Activated T-cell treated with anti-CD3 and anti-CD28 coated beads, Interleukin-2, amount 50 U/mL, for 48 hours (primary cell): ENCODE data around the gene EVA1A.
"Not testable (repeated sequence)": the region's sequence is repeated elsewhere in the genome, so short reads cannot be mapped to it uniquely, and the experiment has no call there.

ENCODE experiments used
- DNase-seq, 2 experiments: peaks; one replicate each; pipeline ENCODE4 v3.0.0-alpha.2; 2020

Gene EVA1A

DNA sequence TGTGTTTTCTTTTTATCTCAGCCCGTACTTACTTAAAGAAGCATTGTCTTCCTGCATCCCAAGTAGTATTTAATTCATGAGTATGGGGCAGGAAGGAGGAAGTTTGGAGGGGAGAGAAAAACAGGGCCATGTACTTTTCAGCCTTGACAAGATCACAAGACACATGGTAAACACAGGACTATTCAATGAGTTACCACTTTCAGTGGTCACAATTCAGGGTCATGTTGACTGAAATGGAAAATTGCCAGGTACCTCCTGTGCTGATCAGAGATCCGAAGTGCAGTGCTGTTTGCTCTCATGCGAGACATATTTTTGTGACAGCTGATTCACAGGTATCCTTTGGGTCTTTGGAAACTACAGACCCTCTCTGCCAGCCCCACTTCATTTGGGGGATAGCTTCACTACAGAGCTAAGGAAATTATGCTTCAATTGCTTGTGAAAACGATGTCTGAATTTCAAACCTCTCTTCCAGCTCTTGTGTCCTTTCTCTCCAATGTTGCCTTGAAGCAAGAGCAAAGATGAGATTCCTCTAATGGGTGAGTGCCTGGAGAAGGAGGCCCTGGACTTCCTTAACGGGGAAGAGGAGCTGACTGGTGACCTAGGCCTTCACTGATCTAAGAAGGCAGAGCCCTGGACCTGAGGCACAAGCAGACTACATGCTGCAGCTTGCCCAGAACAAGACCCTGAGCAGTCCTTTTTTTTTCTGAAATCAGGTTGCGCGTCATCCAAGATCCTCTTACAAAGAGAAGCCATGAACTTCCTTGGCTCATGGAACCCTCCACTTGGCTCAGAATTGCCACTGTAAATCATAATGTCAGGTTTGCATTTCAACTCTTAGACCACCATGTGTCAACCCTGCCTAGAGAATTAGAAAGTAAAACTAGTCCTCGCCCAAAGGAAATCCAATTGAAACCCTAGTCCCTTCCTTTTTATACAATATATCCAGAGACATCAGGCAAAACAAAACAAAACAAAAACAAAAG, 44.1 kb downstream of the EVA1A start:
- DNase-seq: no peak

DNA sequence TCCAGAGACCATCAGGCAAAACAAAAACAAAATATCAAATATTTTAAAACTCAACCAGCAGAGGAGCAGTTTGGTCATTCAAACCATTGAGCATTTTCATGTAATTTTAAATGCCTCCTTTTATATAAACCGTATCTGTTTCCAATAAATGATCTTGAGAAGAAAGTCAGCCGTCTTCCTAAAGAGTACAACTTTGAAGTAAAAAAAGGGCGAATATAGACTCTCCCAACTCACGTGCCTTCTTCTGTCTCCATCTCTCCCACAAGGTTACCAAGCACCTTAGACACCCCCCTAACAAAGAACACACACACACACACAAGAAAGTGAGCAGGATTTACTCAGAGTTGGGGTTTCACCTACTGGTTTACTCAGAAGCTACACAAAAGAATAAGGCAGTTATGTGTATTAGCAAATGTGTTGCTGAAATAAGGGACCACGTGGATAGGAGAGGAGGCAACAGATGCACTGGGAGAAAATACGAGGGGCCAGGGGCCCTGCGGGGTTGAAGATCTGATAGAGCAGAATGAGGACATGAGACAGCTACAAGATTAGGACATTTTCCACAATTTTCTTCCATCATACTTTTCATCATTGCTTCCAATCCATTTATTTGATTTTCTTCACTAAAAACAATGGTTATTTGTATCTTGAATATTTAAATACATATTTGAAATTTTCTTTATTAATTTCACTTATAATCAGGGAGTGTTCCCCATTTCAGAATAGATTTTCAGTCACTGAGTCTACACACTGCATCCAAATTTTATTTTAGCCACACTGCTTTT, 45.0 kb downstream of the EVA1A start:
- no peak for DNase-seq

DNA sequence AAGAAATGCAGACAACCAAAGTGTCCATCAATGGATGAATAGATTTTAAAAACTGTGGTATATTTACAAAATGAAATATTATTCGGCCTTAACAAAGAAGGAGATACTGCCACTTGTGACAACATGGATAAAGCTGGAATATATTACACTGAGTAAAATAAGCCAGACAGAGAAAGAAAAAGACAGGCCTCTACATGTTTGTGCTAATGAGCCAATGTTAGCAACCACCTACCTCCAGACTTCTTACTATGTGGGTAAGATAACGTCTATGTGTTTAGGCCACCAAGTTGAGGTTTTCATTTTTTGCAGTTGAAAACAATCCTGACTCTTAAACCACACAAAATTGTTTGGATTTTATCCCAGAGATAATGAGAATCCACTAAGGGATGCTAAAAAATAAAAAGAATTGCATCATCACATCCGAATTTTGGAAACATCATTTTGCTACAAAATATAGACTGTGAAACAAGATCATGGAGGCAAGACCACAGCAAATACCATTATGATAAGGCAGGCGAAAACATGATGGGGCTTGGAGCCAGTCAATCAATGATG, 47.0 kb downstream of the EVA1A start:
- no peak for DNase-seq

DNA sequence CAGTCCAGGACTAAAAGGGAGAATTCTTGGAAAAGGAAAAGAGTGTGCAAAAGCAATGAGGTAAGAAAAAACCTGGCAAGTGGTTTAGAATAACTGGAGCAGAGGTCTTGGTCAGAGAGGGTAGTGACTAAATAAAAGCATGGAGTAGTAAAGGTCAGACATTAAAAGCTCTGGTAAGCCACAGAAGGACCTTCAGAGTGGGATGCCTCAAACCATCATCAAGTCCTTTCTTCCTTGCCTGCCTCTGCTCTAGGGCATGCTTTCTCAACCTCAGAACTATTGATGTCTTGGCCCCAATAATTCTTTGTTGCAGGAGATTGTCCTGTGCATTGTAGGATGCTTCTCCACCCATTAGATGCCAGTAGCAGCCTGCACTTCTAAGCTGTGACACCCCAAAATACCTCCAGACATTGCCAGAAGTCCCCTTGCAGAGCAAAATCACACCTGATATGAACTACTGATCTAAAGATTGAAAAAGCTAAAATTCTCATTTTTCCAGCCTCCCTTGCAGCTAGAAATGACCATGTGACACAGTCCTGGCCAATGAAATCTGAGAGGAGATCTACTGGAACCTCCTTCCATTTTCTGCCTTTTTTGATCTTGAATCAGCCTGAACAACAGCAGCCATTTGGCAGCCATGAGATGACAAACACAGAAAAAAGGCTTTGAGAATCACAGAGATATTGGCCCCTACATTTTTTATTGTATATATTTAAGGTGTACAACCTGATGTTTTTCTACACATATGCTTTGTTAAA, 48.1 kb downstream of the EVA1A start:
- DNase-seq: no peak

GRCh38 chr2:75506101-75506697, 54.5 kb downstream of the EVA1A start:
- DNase-seq: no peak

DNA sequence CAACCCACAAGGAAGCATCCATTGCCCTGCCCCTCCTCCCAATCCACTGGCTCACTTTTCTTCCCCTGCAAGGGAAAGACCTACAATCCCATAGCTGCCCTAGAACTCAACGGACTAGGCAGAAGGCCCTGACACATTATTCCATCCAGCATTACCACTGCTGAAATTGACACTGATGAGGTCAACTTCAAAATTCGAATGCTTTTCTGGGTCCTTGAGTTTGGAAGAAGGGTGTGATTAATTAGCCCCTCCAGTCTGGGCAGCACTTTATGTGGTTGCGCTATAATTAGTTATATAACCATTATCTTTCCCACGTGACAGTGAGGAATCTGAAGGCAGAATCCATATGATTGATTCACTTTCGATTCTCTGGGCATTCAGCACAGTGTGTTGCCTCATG, 55.7 kb downstream of the EVA1A start:
- no peak for DNase-seq

DNA sequence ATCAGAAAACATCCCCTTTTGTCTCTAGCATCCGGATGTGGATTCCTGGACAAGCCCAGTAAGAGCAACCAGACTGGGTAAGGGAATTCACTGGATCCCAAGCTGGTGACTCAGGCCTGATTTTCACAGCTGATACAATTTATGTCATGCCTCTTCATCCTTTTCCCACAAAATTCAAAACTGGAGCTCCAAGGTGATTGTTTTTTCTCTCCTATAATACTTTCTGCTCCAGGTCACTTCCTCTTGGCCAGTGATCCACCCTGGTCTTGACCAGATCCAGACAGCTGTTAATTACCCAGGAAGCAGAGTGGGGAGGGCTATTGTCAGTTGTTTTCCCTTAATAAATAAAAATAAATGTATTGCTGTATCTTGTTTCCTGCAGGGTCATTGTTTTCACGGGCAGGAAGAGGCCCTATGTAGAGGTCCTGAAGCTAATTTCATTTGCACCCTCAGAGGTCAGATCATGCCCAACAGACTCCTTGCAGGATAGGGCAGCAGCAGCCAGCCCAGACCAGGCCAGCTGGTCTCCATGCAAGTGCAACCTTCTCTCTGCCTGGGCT, 57.6 kb downstream of the EVA1A start:
- no peak for DNase-seq

DNA sequence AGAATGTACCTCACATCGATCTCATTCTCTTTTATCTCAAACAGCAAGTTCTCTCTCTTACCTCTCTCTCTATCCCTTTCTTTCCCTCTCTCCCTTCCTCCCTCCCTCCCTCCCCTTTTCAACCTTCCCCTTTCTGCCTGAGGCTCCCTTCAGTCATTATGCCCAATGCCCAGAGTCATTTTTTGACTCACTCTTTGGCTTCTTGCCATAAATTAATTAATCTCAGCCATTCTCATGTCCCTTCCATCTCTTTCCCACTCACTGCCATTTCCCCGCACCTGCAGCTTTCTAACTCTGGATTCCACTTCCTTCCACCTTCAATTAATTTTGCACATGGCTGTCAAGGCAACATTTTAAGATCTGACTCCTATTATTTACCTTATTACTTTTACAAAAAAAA, 60.1 kb downstream of the EVA1A start:
- DNase-seq: no peak

- DNase-seq: no peak
Observed at GRCh38 chr2:75499534-75499933, 61.2 kb downstream of the EVA1A start.

DNA sequence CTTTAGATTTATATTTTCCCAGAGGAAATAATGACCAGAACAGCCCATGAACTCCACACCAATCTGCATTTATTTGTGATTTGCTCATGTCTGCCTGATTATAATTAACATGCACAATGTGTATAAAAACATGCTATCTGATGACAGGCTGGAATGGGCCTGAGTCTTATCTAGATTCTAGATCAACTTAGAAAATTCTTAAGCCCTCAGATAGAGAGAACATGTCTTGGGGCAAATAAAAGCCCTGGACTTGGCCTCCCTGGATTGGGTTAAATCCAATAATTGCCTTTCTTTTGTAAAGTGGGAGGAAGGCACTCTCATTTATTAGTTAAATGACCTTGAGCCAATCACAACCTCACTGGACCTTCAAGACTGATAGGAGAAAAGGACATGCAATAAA, 61.8 kb downstream of the EVA1A start:
- no peak for DNase-seq

- no peak for DNase-seq
Observed at GRCh38 chr2:75497256-75497655, 63.5 kb downstream of the EVA1A start.

GRCh38 chr2:75495862-75496261, 64.9 kb downstream of the EVA1A start:
- no peak for DNase-seq

DNA sequence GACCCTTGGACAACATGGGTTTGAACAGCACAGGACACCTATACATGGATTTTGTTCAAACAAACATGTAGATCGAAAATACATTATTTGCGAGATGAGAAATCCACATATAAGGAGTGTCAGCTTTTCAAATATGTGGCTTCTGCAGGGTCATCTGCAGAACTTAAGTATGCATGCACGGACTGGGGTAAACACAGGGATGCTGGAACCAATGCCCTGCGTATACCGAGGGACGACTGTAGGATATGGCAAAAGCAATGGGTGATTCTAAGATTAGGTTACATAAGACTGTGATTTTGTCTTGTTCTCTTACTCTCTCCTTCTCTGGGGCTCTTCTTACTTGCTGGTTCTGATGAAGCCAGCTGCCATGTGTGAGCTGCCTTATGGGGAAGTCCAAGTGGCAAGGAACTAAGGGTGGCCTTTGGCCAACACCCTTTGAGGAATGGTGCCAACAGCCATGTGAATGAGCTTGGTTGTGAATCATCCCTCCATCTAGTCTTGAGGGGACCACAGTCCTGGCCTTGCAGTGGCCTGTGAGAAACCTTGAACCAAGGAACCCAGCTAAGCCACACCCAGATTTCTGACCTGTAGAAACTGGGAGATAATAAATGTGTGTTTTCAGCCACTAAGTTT, 66.5 kb downstream of the EVA1A start:
- DNase-seq: no peak

DNA sequence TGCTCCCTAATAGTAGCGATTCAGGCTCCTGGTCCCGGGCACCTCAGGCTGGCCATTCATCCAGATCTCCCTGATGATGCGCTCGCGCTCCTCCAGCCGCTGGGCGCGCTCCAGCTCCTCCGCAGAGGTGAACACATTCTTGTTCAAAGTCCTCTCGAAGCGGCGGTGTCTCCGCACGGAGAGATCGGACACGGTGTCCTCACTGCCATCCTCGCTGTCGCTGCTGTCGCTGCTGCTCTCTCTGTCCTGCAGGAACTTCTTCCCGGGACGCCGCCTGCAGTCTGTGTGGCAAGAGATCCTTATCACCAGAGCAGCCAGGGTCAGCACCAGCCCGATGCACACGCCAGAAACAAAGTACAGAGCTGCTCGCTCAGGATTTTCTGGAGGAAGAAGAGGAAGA, 67.5 kb downstream of the EVA1A start:
- no peak for DNase-seq

DNA sequence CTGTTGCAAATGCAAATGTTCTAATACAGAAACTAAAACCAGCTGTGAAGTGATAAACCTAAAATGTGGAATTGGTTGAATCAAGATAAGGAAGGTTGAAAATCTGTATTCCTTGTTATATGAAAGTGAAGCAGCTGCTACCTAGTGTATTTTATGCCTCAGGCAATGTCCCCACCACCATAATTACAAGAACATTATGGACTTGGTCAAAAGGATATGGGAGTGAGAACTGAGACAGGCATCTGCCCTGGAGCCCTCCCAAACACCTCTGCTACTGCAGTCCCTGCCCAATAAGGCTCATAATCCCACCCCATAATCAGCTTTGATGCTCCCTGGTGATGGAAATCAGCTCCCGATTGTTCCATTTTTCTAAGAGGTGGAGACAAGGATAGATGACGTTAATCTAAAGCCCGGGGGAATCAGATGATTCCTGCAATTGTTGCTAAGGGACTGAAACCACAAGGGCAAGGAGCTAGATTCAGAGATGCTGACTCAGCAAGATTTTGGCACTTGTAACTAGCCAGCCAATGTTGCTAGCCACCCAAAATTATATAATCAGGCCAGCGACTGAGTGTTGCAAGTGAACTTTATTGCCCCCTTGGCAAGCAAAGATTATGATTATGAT, 69.5 kb downstream of the EVA1A start:
- DNase-seq: no peak

- no peak for DNase-seq
Observed at GRCh38 chr2:75489721-75490120, 71.0 kb downstream of the EVA1A start.

- DNase-seq: no peak
Observed at GRCh38 chr2:75488157-75488556, 72.6 kb downstream of the EVA1A start.

GRCh38 chr2:75486735-75487134, 74.0 kb downstream of the EVA1A start:
- not testable (repeated sequence) for DNase-seq

GRCh38 chr2:75484840-75485239, 75.9 kb downstream of the EVA1A start:
- no peak for DNase-seq

DNA sequence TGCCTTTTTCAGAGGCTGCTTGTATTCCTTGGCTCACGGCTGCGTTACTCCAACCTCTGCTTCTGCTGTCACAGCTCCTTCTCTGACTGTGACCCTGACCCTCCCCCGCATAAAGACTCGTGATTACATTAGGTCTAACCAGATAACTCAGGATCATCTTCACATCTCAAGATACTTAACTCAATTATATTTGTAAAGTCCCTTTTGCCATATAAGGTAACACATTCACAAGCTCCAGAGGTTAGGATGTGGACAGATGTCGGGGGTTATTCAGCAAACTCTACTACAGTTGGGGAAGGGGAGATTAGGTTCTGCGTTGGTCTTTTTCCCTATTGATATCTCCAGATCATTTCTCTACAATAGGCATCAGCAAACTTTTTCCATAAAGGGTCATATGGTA, 76.9 kb downstream of the EVA1A start:
- no peak for DNase-seq

GRCh38 chr2:75482398-75482797, 78.3 kb downstream of the EVA1A start:
- DNase-seq: no peak
